ENCODE data around the gene EXT2. TPM values are rescaled to one million over a fixed set of nuclear protein-coding genes. Genes with fewer than 3 reads are reported as not detected.

EXT2 gene
- total RNA-seq, 1 donor from 2014 or later: 106 TPM

DNA sequence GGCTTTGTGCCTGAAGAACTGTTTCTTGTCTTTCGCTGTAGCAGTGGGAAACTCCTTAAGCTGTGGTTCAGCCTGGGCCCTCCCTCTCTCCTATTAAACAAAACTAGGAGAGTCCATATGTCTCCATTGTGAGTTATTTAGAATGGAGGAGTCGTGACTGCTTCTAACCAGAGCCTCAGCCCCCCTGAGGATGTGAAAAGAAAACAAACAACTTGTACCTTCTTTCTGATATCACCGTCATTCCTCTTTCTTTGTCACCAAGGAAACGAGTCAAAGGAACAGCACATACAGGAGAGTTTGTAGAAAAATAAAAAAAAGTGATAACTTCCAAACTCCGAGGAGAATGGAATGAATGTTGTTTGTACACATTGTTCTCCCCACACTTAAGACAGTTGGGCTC is 11.6 kb upstream of the EXT2 start:
- peaks cover 6% of the 10 kb centered on the region for H3K36me3 Mint-ChIP-seq (ENCODE audit: low read depth)
- no peak overlapping the region for H3K4me3 Mint-ChIP-seq (ENCODE audit: unreplicated experiment)
- DNase-seq (ENCODE audit: low spot score): no peak
- H3K27ac Mint-ChIP-seq (ENCODE audit: unreplicated experiment): no peak overlapping the region
- TF ChIP-seq, protein P1, sequence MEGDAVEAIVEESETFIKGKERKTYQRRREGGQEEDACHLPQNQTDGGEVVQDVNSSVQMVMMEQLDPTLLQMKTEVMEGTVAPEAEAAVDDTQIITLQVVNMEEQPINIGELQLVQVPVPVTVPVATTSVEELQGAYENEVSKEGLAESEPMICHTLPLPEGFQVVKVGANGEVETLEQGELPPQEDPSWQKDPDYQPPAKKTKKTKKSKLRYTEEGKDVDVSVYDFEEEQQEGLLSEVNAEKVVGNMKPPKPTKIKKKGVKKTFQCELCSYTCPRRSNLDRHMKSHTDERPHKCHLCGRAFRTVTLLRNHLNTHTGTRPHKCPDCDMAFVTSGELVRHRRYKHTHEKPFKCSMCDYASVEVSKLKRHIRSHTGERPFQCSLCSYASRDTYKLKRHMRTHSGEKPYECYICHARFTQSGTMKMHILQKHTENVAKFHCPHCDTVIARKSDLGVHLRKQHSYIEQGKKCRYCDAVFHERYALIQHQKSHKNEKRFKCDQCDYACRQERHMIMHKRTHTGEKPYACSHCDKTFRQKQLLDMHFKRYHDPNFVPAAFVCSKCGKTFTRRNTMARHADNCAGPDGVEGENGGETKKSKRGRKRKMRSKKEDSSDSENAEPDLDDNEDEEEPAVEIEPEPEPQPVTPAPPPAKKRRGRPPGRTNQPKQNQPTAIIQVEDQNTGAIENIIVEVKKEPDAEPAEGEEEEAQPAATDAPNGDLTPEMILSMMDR (IDR thresholded peaks at IDR 0.05): no peak
- peaks cover 4% of the 10 kb centered on the region for H3K9me3 Mint-ChIP-seq (ENCODE audit: low read depth)
- peaks cover 10% of the 10 kb centered on the region for H3K27me3 Mint-ChIP-seq (ENCODE audit: low read depth)
- no peaks in the 10 kb centered on the region for H3K4me1 Mint-ChIP-seq (ENCODE audit: low read depth)

DNA sequence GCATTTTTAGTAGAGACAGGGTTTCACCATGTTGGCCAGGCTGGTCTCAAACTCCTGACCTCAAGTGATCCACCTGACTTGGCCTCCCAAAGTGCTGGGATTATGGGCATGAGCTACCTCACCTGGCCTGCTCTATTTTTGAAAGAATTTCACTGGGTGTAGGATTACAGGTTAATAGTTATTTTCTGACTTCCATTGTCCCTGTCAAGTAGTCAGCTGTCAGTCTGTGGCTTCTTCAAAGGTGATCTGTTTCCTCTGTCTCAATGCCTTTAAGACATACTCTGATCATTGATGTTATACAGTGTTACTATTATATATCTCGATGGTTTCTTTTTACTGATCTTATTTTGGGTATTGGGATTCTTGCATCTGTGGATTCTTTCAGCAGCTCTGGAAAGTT is 10.1 kb upstream of the EXT2 start:
- Mint-ChIP-seq H3K4me1 (ENCODE audit: low read depth) (no peaks in the 10 kb centered on the region), H3K9me3 (ENCODE audit: low read depth) (peaks cover 4% of the 10 kb centered on the region), H3K36me3 (ENCODE audit: low read depth) (peaks cover 10% of the 10 kb centered on the region), H3K27ac (ENCODE audit: unreplicated experiment) (no peak overlapping the region), H3K27me3 (ENCODE audit: low read depth) (peaks cover 9% of the 10 kb centered on the region), H3K4me3 (ENCODE audit: unreplicated experiment) (no peak overlapping the region)
- TF ChIP-seq, protein P1 (IDR thresholded peaks at IDR 0.05): no peak
- DNase-seq (ENCODE audit: low spot score): no peak

DNA sequence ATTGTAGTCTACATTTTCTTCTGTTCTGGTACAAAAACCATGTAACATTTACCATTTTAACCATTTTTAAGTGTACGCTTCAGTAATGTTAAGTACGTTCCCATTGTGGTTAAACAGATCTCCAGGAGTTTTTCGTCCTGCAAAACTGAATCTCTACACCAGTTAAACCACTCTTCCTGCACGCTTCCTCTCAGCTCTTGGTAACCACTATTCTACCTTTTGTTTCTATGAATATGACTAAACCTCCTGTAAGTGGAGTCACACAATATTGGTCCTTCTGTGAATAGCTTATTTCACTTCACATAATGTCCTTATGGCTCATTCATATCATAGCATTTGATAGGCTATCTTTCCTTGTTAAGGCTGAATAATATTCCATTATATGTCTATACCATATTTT is 7.1 kb upstream of the EXT2 start:
- Mint-ChIP-seq H3K9me3 (ENCODE audit: low read depth) (peaks cover 4% of the 10 kb centered on the region), H3K27me3 (ENCODE audit: low read depth) (peaks cover 24% of the 10 kb centered on the region), H3K36me3 (ENCODE audit: low read depth) (peaks cover 10% of the 10 kb centered on the region), H3K4me3 (ENCODE audit: unreplicated experiment) (no peak overlapping the region), H3K4me1 (ENCODE audit: low read depth) (no peaks in the 10 kb centered on the region), H3K27ac (ENCODE audit: unreplicated experiment) (no peak overlapping the region)
- TF ChIP-seq, protein P1 (IDR thresholded peaks at IDR 0.05): no peak
- no peak for DNase-seq (ENCODE audit: low spot score)

DNA sequence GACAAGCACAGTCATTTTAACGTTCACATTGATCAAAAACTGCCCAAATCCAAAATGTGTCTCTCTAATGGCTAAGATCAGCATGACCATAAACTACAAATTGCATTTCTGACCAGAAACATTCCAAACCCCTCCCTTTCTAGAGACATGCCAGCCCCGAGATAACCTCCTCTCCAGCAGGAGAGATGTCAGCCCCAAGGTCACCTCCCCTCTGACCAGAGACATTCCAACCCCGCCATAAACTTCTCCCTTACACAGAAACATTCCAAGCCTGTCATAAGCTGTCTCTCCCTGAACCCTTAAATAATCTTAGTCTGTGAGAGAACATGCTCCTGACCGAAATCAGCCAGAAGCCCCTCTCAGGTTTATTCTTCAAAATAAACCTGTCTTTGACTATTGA is 6.6 kb upstream of the EXT2 start:
- Mint-ChIP-seq H3K27ac (ENCODE audit: unreplicated experiment) (no peak overlapping the region), H3K27me3 (ENCODE audit: low read depth) (peaks cover 27% of the 10 kb centered on the region), H3K9me3 (ENCODE audit: low read depth) (peaks cover 4% of the 10 kb centered on the region), H3K36me3 (ENCODE audit: low read depth) (peaks cover 10% of the 10 kb centered on the region), H3K4me1 (ENCODE audit: low read depth) (no peaks in the 10 kb centered on the region), H3K4me3 (ENCODE audit: unreplicated experiment) (no peak overlapping the region)
- TF ChIP-seq, protein P1 (IDR thresholded peaks at IDR 0.05): no peak
- no peak for DNase-seq (ENCODE audit: low spot score)

DNA sequence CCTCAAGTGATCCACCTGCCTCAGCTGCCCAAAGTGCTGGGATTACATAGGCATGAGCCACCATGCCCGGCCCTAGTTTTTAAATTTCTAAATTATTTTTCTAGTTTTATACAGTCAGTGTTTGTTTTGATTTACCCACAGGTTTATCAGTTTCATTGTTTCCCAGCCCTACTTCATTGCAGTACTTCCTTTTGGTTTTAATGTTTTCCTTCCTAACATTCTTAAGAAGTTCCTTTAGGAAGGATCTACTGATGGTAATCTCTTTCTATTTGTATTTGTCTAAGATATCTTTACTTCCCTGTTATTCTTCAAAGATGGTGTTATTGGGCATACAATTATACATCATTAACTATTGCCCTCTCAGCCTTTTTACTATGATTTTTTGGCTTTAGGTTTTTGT is 4.9 kb upstream of the EXT2 start:
- Mint-ChIP-seq H3K27me3 (ENCODE audit: low read depth) (peaks cover 27% of the 10 kb centered on the region), H3K27ac (ENCODE audit: unreplicated experiment) (no peak overlapping the region)

More for the DNA sequence above, 4.9 kb upstream of the EXT2 start:
- H3K4me1 Mint-ChIP-seq (ENCODE audit: low read depth): peaks cover 12% of the 10 kb centered on the region
- H3K4me3 Mint-ChIP-seq (ENCODE audit: unreplicated experiment): no peak overlapping the region
- TF ChIP-seq, protein P1 (IDR thresholded peaks at IDR 0.05): no peak
- H3K36me3 Mint-ChIP-seq (ENCODE audit: low read depth): peaks cover 8% of the 10 kb centered on the region
- DNase-seq (ENCODE audit: low spot score): no peak
- H3K9me3 Mint-ChIP-seq (ENCODE audit: low read depth): peaks cover 2% of the 10 kb centered on the region
